ENCODE measurements around the gene AGMO.

DNA sequence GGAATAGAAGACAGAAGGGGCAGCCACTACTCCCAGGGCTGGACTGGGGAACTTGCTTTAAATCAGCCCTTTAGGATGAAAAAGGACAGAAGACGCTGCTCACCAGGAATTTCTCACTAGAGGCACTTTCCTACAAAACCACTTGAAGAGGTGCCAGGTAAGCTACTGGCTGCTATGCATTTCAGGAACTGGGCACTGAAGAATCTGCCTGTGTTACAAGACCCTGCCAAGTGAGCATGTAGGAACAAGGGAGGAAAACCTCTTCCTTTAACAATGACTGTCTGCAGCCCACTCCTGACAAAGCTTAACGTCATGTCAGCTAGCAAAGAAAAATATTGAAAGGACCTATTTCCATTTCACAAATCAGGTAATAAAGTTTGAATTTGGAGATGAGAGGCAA lies 5.8 kb upstream of the AGMO start:
- TF ChIP-seq, protein P1, sequence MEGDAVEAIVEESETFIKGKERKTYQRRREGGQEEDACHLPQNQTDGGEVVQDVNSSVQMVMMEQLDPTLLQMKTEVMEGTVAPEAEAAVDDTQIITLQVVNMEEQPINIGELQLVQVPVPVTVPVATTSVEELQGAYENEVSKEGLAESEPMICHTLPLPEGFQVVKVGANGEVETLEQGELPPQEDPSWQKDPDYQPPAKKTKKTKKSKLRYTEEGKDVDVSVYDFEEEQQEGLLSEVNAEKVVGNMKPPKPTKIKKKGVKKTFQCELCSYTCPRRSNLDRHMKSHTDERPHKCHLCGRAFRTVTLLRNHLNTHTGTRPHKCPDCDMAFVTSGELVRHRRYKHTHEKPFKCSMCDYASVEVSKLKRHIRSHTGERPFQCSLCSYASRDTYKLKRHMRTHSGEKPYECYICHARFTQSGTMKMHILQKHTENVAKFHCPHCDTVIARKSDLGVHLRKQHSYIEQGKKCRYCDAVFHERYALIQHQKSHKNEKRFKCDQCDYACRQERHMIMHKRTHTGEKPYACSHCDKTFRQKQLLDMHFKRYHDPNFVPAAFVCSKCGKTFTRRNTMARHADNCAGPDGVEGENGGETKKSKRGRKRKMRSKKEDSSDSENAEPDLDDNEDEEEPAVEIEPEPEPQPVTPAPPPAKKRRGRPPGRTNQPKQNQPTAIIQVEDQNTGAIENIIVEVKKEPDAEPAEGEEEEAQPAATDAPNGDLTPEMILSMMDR (IDR thresholded peaks at IDR 0.05; ENCODE audit: low read depth, low read length, poor library complexity, severe bottlenecking): no peak
- no peak for TF ChIP-seq EZH2phosphoT487 (IDR thresholded peaks at IDR 0.05; ENCODE audit: borderline replicate concordance, low read length)
